ENCODE results near the gene ZC3HAV1. TPM values are rescaled to one million over a fixed set of nuclear protein-coding genes. Genes with fewer than 3 reads are reported as not detected.

Gene ZC3HAV1
- total RNA-seq, 2 experiments from 2014 or later, result 124 to 129 TPM

DNA sequence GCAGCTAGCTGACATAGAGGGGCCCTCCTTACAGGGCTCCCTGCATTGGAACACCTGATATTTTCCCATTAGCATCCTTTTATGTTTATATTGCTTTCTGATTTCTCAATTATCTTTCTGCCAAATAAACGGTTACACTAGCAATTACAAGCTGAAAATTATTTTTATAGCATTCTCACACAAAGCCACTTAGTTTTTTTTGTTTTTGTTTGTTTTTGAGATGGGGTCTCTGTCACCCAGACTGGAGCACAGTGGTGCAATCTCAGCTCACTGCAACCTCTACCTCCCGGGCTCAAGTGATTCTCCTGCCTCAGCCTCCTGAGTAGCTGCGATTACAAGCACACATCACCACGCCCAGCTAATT lies 9.9 kb upstream of the ZC3HAV1 start:
- ChIA-PET POLR2A (interaction anchor here (0.6 kb wide), 1 partner anchor 652 kb away, joined by 3 read pairs; no protein-coding TSS in a partner anchor), CTCF (interaction anchor here (0.6 to 2.1 kb wide), 7 partner anchors 7 to 315 kb away, joined by 3 to 12 read pairs (median 4); partner anchors contain the start of gene UBN2)
- Mint-ChIP-seq H3K9me3 (peaks cover 4% of the 10 kb centered on the region), H3K27me3 (peaks cover 3% of the 10 kb centered on the region), H3K4me3 (no peak overlapping the region), H3K4me1 (peaks cover 38% of the 10 kb centered on the region), H3K36me3 (ENCODE audit: low read depth) (no peaks in the 10 kb centered on the region), H3K27ac (peak overlapping the region; percentile 80)
- DNase-seq, result no peak

DNA sequence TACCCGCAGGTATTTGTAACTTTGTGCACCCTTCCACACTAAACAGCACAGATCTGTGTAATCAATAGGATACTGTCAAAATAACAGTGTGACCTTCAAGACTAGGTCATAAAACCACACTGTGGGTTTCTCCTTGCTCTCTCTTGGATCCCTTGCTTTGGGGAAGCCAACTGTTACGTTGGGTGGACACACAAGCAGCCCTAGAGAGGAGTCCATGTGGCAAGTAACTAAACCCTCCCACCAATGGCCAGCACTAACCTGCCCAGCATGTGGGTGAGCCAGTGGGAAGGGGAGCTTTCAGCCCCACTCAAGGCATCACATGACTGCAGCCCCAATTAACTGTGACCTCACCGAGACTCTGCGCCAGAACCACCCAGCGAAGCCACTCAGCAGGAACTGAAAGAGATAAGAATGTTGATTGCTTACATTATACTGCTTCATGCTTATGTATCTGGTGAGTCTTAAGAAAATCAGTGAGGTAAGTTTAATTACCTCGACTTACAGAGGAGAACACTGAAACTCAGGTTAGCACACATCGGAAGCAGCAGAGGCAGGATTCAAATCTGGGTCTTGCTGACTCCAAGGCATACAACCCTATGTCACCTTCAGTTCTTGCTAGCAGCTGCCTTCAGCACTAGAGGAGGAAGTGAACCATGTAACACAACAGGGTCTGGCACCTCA lies 9.4 kb upstream of the ZC3HAV1 start:
- H3K4me3 Mint-ChIP-seq, result peak overlapping the region; percentile 31

DNA sequence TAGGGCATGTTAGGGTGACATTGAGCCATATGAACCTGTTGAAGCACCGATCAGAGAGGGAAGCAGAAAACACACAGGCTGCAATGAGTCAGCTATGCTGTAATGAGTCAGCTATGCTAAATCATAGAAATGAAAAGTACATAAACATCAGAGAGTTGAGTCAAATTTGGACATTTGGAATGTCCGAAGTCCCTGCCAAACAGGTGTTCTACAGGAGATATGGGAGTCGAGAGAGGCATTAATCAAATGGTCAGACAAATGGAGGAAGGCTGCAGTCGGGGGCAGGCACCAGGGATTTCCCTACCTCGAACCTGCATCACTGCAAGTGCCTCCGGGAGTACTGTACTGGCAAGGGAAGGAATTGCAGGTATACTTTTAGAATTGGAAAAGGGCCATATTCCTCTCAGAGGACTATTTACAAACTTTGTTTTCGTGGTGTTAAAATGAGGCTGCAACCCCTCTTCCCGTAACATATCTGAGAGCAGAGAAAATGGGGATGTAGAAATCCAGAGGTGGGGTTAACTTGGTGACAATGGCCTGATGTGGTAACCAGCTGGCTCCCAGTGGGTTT lies 8.8 kb upstream of the ZC3HAV1 start:
- POLR2A ChIA-PET, result interaction anchor here (0.6 kb wide), 1 partner anchor 38 kb away, joined by 4 read pairs; no protein-coding TSS in a partner anchor
- Mint-ChIP-seq H3K4me3 (peak overlapping the region; percentile 1), H3K27ac (peak overlapping the region; percentile 80), H3K4me1 (peaks cover 36% of the 10 kb centered on the region), H3K27me3 (no peaks in the 10 kb centered on the region), H3K9me3 (no peaks in the 10 kb centered on the region), H3K36me3 (ENCODE audit: low read depth) (no peaks in the 10 kb centered on the region)
- DNase-seq, result no peak
- CTCF ChIA-PET, result interaction anchor here (0.6 to 2.1 kb wide), 7 partner anchors 8 to 101 kb away, joined by 3 to 12 read pairs (median 4); a partner anchor contains a TSS

More for the DNA sequence above, 9.4 kb upstream of the ZC3HAV1 start:
- POLR2A ChIA-PET, result interaction anchor here (0.6 kb wide), 1 partner anchor 652 kb away, joined by 3 read pairs; no protein-coding TSS in a partner anchor
- no peak for DNase-seq
- H3K36me3 Mint-ChIP-seq (ENCODE audit: low read depth), result no peaks in the 10 kb centered on the region
- H3K27ac Mint-ChIP-seq, result peak overlapping the region; percentile 80
- CTCF ChIA-PET, result interaction anchor here (0.6 to 2.1 kb wide), 8 partner anchors 8 to 316 kb away, joined by 3 to 12 read pairs (median 4); partner anchors contain the start of gene UBN2
- H3K9me3 Mint-ChIP-seq, result peaks cover 1% of the 10 kb centered on the region
- peaks cover 36% of the 10 kb centered on the region for H3K4me1 Mint-ChIP-seq
- H3K27me3 Mint-ChIP-seq, result peaks cover 3% of the 10 kb centered on the region

DNA sequence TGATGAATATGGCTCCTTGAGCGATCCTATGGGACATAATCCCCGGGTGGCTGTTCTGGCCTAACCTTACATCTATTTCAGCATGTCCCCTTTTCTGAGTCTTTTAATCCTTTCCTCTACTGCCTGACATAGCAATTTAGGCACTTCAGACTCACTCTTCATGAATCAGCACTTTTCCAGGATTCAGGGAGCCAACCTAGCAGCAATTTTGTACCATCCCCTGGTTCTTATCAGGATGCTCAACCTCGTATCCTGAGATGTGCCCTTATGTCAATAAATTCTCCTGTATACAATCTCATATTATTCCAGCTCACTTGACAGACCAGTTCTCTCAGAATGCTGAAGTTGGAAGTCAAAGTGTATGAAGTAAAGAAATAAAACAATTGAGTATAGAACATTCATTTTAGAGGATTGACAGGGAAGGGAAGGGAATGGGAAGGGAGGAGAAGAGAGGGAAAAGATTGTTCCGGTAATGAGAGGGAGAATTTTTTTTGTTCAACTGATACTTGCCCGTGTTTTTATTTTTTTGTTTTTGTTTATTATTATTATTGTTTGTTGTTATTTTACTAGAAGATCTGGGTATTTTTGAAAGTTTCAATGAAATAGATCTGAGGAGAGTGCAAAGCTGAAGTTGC lies 8.2 kb upstream of the ZC3HAV1 start:
- H3K4me3 Mint-ChIP-seq, result no peak overlapping the region
- no peaks in the 10 kb centered on the region for H3K27me3 Mint-ChIP-seq
- POLR2A ChIA-PET, result interaction anchor here (0.6 kb wide), 1 partner anchor 38 kb away, joined by 4 read pairs; no protein-coding TSS in a partner anchor
- no peak for DNase-seq
- H3K36me3 Mint-ChIP-seq (ENCODE audit: low read depth), result peaks cover 2% of the 10 kb centered on the region
- H3K27ac Mint-ChIP-seq, result no peak overlapping the region
- CTCF ChIA-PET, result interaction anchor here (0.5 to 2.1 kb wide), 8 partner anchors 9 to 100 kb away, joined by 3 to 12 read pairs (median 4); a partner anchor contains a TSS
- H3K4me1 Mint-ChIP-seq, result peaks cover 42% of the 10 kb centered on the region
- H3K9me3 Mint-ChIP-seq, result no peaks in the 10 kb centered on the region

DNA sequence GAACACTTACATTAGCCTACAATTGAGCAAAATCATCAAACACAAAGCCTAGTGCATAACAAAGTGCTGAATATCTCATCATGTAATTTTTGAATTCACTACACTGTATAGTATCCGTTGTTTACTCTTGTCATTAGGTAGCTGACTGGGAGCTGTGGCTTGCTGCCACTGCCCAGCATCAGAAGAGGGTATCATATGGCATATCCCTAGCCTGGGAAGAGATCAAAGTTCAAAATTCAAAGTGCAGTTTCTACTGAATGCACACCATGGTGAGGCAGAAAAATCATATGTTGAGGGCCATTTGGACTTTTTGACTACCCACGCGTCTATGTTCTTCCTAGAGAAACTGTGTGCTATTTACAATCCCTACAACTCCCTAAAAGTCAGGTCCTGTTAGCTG lies 7.5 kb upstream of the ZC3HAV1 start:
- no peak overlapping the region for H3K4me3 Mint-ChIP-seq
- no peaks in the 10 kb centered on the region for H3K27me3 Mint-ChIP-seq
- peaks cover 3% of the 10 kb centered on the region for H3K36me3 Mint-ChIP-seq (ENCODE audit: low read depth)
- peaks cover 50% of the 10 kb centered on the region for H3K4me1 Mint-ChIP-seq
- no peak overlapping the region for H3K27ac Mint-ChIP-seq
- POLR2A ChIA-PET, result no interaction called here
- peaks cover under 1% of the 10 kb centered on the region for H3K9me3 Mint-ChIP-seq
- no peak for DNase-seq
- CTCF ChIA-PET, result interaction anchor here (0.5 to 1.8 kb wide), 4 partner anchors 22 to 519 kb away, joined by 3 to 5 read pairs (median 4); no protein-coding TSS in a partner anchor

DNA sequence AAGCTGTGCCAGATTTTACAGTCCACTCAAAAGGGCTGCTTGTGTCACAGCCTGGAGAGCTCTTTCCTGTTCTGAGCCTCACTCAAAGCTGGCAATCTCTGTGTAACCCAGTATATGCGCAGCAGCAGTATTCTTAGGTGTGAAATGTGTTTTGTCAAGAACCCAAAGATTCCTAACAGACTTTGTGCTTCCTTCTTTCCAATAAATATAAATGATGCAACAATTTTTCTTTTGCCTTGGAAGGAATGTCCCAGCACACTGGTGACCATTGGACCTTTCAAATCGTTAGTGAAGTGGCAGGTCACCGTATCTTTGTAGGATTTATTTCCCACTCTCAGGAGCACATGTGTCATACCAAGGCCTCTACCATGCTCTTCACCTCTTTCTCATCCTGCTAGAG lies 5.6 kb upstream of the ZC3HAV1 start:
- Mint-ChIP-seq H3K27ac (no peak overlapping the region), H3K4me3 (no peak overlapping the region), H3K4me1 (peaks cover 66% of the 10 kb centered on the region), H3K36me3 (ENCODE audit: low read depth) (peaks cover 7% of the 10 kb centered on the region), H3K9me3 (peaks cover 8% of the 10 kb centered on the region), H3K27me3 (no peaks in the 10 kb centered on the region)
- ChIA-PET CTCF (interaction anchor here (1.2 to 2.0 kb wide), 6 partner anchors 10 to 225 kb away, joined by 4 to 8 read pairs (median 5); a partner anchor contains a TSS), POLR2A (no interaction called here)
- DNase-seq, result no peak

DNA sequence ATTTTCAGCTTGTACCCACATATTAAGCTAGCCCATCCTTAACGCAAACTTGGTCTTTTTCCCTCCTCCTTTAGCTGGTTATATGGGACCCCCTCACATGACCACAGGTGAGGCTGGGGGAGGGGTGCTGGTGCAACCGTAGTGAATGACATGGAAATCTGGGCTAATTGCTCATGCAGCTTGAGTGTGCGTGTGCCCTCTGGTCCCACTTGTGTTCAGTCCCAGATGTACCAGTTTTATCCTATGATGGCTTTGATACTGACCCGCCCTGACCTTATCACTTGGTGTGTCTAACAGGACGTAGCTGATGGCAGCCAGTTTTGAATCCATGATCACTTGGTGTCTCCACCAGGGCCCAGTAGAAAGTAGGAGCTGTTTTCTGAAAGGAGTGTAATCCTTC lies 5.1 kb upstream of the ZC3HAV1 start:
- Mint-ChIP-seq H3K27ac (no peak overlapping the region), H3K4me1 (peaks cover 68% of the 10 kb centered on the region)
- POLR2A ChIA-PET, result no interaction called here

DNA sequence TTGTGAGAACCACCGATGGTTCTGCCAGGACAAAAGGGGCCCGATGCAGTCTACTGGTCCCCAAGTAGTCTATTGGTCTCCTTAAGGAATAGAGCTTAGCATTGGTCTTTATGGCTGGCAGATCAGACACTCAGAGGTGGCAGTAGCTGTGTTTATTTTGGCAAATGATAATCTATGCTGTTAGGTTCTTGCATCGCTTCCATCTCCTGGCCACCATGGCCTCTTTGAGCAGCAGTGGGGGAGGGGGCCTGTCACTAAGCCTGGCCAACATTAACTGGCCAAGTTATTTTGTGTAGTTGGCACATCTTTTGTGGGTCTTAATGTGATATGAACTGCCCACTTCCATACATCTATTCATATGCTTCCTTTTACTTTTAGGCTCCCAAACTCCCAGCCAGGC lies 4.5 kb upstream of the ZC3HAV1 start:
- Mint-ChIP-seq H3K36me3 (ENCODE audit: low read depth) (peaks cover 13% of the 10 kb centered on the region), H3K27me3 (no peaks in the 10 kb centered on the region), H3K9me3 (peaks cover 8% of the 10 kb centered on the region), H3K4me3 (no peak overlapping the region), H3K27ac (no peak overlapping the region), H3K4me1 (peaks cover 63% of the 10 kb centered on the region)
- ChIA-PET POLR2A (no interaction called here), CTCF (interaction anchor here (0.6 to 2.0 kb wide), 9 partner anchors 9 to 226 kb away, joined by 3 to 8 read pairs (median 4); a partner anchor contains a TSS)
- DNase-seq, result no peak

More for the DNA sequence above, 5.1 kb upstream of the ZC3HAV1 start:
- H3K4me3 Mint-ChIP-seq, result no peak overlapping the region
- CTCF ChIA-PET, result interaction anchor here (1.2 to 2.0 kb wide), 6 partner anchors 10 to 226 kb away, joined by 4 to 8 read pairs (median 5); a partner anchor contains a TSS
- H3K27me3 Mint-ChIP-seq, result no peaks in the 10 kb centered on the region
- no peak for DNase-seq
- H3K36me3 Mint-ChIP-seq (ENCODE audit: low read depth), result peaks cover 7% of the 10 kb centered on the region
- H3K9me3 Mint-ChIP-seq, result peaks cover 8% of the 10 kb centered on the region

DNA sequence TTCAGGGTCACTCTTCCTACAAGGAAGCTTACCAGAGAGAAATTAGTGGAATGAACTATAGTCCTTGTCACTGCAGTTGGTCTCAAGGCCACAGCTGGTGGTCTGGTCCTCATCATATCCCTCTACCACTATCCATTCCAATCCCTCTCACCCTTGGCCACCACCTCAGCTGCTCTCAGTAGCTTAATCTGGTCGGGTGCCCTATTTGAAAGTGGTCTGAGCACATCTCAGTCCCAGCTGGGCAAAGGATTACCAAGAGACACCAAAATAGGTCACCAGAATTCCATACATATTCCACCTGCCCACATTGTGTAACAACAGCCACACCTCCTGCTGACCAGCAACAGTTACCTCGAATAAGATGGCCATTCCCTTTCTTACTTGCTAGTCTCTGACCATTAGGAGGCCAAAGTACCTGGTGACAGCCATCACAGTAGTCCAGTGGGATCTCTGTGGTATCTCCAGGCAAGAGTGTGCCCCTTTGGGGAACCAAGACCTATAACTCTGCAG lies 3.3 kb upstream of the ZC3HAV1 start:
- peaks cover 24% of the 10 kb centered on the region for H3K36me3 Mint-ChIP-seq (ENCODE audit: low read depth)
- H3K4me1 Mint-ChIP-seq, result peaks cover 51% of the 10 kb centered on the region
- no peak overlapping the region for H3K27ac Mint-ChIP-seq
- ChIA-PET CTCF (interaction anchor here (0.8 to 1.6 kb wide), 4 partner anchors 12 to 38 kb away, joined by 3 to 6 read pairs (median 4); no protein-coding TSS in a partner anchor), POLR2A (interaction anchor here (0.8 kb wide), 1 partner anchor 18 kb away, joined by 3 read pairs; no protein-coding TSS in a partner anchor)
- DNase-seq, result no peak
- peaks cover 8% of the 10 kb centered on the region for H3K9me3 Mint-ChIP-seq
- no peaks in the 10 kb centered on the region for H3K27me3 Mint-ChIP-seq
- H3K4me3 Mint-ChIP-seq, result no peak overlapping the region

DNA sequence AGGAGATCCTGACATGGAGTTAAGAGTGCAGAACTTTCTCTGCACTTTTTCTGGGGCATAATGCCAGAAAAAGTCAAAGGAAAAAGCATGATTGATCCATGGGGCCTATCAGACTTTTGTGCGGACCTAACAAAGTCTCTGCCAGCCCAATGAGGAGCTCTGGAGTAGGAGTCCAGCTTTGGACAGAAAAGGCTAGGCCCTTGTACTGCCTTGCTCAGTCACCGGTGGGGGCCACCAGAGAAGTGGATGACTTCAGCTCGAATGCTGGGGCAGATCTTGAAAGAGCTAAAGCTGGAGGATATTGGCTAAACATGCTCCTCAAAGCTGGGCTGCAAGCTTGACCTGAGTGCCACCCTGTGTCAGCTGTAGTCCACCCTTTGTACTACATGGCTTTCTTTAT lies 2.8 kb upstream of the ZC3HAV1 start:
- no peaks in the 10 kb centered on the region for H3K27me3 Mint-ChIP-seq
- H3K27ac Mint-ChIP-seq, result peak overlapping the region; percentile 87
- H3K4me3 Mint-ChIP-seq, result no peak overlapping the region
- peaks cover 47% of the 10 kb centered on the region for H3K4me1 Mint-ChIP-seq
- peaks cover 8% of the 10 kb centered on the region for H3K9me3 Mint-ChIP-seq
- POLR2A ChIA-PET, result interaction anchor here (0.8 kb wide), 1 partner anchor 17 kb away, joined by 3 read pairs; no protein-coding TSS in a partner anchor
- CTCF ChIA-PET, result interaction anchor here (0.6 to 1.6 kb wide), 5 partner anchors 13 to 231 kb away, joined by 3 to 6 read pairs (median 4); no protein-coding TSS in a partner anchor
- DNase-seq, result no peak
- H3K36me3 Mint-ChIP-seq (ENCODE audit: low read depth), result peaks cover 29% of the 10 kb centered on the region

DNA sequence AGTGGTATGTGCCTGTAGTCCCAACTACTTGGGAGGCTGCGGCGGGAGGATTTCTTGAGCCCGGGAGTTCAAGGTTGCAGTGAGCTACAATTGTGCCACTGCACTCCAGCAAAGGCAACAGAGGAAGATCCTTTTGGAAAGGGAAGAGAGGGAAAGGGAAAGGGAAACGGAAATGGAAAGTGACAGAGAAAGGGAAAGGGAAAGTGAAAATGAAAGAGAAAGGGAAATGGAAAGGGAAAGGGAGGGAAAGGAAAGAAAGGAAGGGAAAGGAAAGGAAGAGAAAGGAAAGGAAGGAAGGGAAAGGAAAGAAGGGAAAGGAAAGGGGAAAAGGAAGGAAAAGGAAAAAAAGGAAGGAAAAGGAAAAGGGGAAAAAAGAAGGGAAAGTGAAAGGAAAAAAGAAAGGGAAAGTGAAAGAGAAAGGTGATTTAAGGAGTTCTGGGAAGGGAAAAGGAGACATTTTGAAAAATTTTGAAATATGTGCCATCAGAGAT lies 2.3 kb upstream of the ZC3HAV1 start:
- DNase-seq, result no peak
- H3K27me3 Mint-ChIP-seq, result no peaks in the 10 kb centered on the region
- H3K9me3 Mint-ChIP-seq, result peaks cover 8% of the 10 kb centered on the region
- CTCF ChIA-PET, result interaction anchor here (0.6 to 1.6 kb wide), 3 partner anchors 17 to 232 kb away, joined by 3 to 6 read pairs (median 4); no protein-coding TSS in a partner anchor
- peak overlapping the region; percentile 87 for H3K27ac Mint-ChIP-seq
- H3K36me3 Mint-ChIP-seq (ENCODE audit: low read depth), result peaks cover 34% of the 10 kb centered on the region
- H3K4me3 Mint-ChIP-seq, result peak overlapping the region; percentile 68
- POLR2A ChIA-PET, result no interaction called here
- peaks cover 44% of the 10 kb centered on the region for H3K4me1 Mint-ChIP-seq

DNA sequence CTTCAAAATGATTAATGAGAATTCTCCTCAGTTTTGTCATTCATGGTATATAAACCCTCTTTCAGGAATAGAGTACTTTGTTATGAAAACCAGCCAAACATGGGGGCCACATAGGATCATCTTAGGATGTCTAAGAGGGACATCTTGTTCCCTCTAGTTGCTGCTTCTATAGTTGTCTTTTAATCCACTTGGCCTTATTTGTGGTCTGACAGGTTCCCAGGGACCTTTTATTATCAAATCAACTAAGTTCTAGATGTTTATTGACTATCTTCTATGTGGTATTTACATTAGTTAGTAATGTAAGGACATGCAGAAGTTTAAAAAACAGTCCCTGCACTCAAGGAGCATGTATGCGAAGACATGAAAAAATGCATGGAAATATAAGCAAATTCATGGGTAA lies 1.6 kb upstream of the ZC3HAV1 start:
- H3K4me3 Mint-ChIP-seq, result peak overlapping the region; percentile 68
- POLR2A ChIA-PET, result no interaction called here

More for the DNA sequence above, 1.6 kb upstream of the ZC3HAV1 start:
- no peak for DNase-seq
- peaks cover 8% of the 10 kb centered on the region for H3K9me3 Mint-ChIP-seq
- peaks cover 39% of the 10 kb centered on the region for H3K36me3 Mint-ChIP-seq (ENCODE audit: low read depth)
- no peaks in the 10 kb centered on the region for H3K27me3 Mint-ChIP-seq
- H3K27ac Mint-ChIP-seq, result peak overlapping the region; percentile 87
- peaks cover 43% of the 10 kb centered on the region for H3K4me1 Mint-ChIP-seq
- CTCF ChIA-PET, result no interaction called here
